ENCODE data around the gene SNX6.

- TF ChIP-seq CTCF (IDR thresholded peaks at IDR 0.05; ENCODE audit: low read depth, low read length, poor library complexity, severe bottlenecking) (no peak), EZH2phosphoT487 (IDR thresholded peaks at IDR 0.05; ENCODE audit: borderline replicate concordance, low read length) (no peak)
These were observed 2.5 kb upstream of the SNX6 start for GRCh38 chr14:34632411-34632978.

Data from DOHH2 (cell line).